Adrenal gland (tissue), 12 donors: ENCODE measurements around the gene CBX7. TPM values are rescaled to one million over a fixed set of nuclear protein-coding genes. Genes with fewer than 3 reads are reported as not detected.

Experiments used
- DNase-seq, 7 donors: peaks; one replicate each; pipeline ENCODE4 v3.0.0-alpha.2; 2019 to 2020
- H3K27ac ChIP-seq, 5 donors: fragments of 200-600 bp; sonication (generic) in 4 of 5; 1 replicate in 3 of 5; 2 replicates in 2 of 5; pipeline versions ENCODE4 v1.5.1 to v1.8.0; 2016 to 2020; ENCODE audit warnings: mild to moderate bottlenecking in 1 of 5
- H3K27me3 ChIP-seq: fragments of 200-600 bp; 2 replicates; pipeline ENCODE4 v1.8.0; 2021
- H3K36me3 ChIP-seq, 2 donors: fragments of 200-600 bp; replicated peaks in 1 of 2; 1 replicate in 1 of 2; 2 replicates in 1 of 2; pipeline versions ENCODE4 v1.5.1 to v1.8.0; 2018 to 2022
- H3K4me1 ChIP-seq, 2 donors: fragments of 200-600 bp; replicated peaks in 1 of 2; 1 replicate in 1 of 2; 2 replicates in 1 of 2; pipeline versions ENCODE4 v1.5.1 to v1.8.0; 2018 to 2021
- H3K4me3 ChIP-seq, 4 donors: fragments of 200-600 bp; sonication (generic) in 3 of 4; one replicate each; pipeline ENCODE4 v1.5.1; 2016 to 2018
- H3K9me3 ChIP-seq, 3 donors: fragments of 200-600 bp; sonication (generic) in 1 of 3; replicated peaks in 1 of 3; 1 replicate in 2 of 3; 2 replicates in 1 of 3; pipeline versions ENCODE4 v1.5.1 to v1.8.0; 2016 to 2021
- POLR2A ChIP-seq, 2 donors: fragments of 450-650 bp; IDR thresholded peaks; one replicate each; pipeline ENCODE4 v1.6.1; 2017; ENCODE audit warnings: antibody characterized with exemption in 2 of 2, mild to moderate bottlenecking in 2 of 2, moderate library complexity in 1 of 2
- WGBS, 4 donors: extraction: QIAGEN DNeasy Blood & Tissue Kit in 2 of 4; methylation state at CpG; one replicate each; pipeline versions ENCODE4 v1.1.5 to v1.1.7; 2013 to 2017; 5-methylcytosine and 5-hydroxymethylcytosine counted together
- intact Hi-C, 2 donors: fragments of 100-400 bp; cut with DNase I; formaldehyde crosslinking; loops; one replicate each; pipeline versions ENCODE4 v1.14.1 to v1.15.0; 2022 to 2023
- polyA plus RNA-seq, 3 donors: library from polyadenylated mRNA; stranded (reverse); fragments of 200-250 nt in 2 of 3; fragments of 350-450 nt in 1 of 3; fragmentation: Illumina TruSeq in 1 of 3; extraction: RNeasy Lipid Tissue Mini Kit (QIAGEN cat#74804) in 1 of 3; gene quantifications; one replicate each; pipeline ENCODE4 v1.2.3, GENCODE V29; 2013 to 2014
- total RNA-seq, 9 donors: library from RNA; depleted of rRNA in 4 of 9; stranded (reverse); fragments of >200 nt in 4 of 9; fragments of 120-200 nt in 1 of 9; fragmentation: NEBNext Ultra II Directional in 1 of 9; extraction: Animal tissue kit (Norgen Biotek cat#: 25700) in 1 of 9; gene quantifications; one replicate each; pipeline versions ENCODE4 v1.1.0 to v1.2.4, GENCODE V29; 2013 to 2023
- TF ChIP-seq, protein P1 (sequence below), 6 experiments: fragments of 450-650 bp in 4 of 6; fragments of 200-600 bp in 2 of 6; sonication (generic) in 1 of 6; IDR thresholded peaks; 1 replicate in 5 of 6; 2 replicates in 1 of 6; pipeline versions ENCODE4 v1.5.1 to v1.8.0; 2016 to 2021; ENCODE audit warnings: antibody characterized with exemption in 6 of 6, mild to moderate bottlenecking in 2 of 6, moderate library complexity in 1 of 6
- donor health status: healthy with polysubstance abuse.
- donor health status: Bipolar disorder and iron deficiency.
- donor health status: DM: yes; HTN: yes; CAD: no.
- donor health status: DM: no; HTN: no; CAD: no.
- donor health status: DM: no; HTN: no; CAD: no.
- donor health status: DM: yes; HTN: yes; CAD: no.

Gene CBX7
- total and polyA plus RNA-seq, 12 donors, result 2.7 to 89.2 (median 51.5) TPM

DNA sequence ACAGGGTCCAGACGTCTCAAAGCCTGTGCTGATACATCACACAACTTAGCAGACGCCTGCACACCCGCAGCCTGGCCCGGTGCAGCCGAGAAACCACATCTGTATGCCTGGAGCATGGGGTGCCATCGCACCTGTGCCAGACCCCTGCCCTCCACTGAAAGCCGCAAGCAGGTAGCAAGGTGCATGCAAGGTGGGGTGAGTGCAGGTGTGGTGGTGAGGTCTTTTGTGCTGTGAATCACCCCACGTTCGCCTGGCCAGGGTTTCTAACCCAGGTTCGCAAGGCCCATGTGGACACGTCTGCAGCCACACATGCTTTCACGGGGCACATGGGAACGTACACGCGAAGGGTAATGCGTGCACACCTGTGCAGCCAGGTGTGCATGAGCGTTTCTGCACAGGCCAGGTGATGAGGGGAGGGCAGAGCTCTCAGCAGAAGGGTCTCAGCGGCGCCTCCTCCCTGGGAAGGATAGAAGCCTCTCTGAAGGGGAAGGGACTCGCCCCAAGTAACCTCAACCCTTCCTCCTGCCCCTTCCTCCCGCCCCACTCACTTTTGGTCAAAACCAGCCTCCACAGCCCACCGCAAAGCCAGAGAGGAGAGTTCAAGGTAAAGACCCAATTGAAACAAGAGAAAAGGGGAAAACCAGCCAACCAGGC is 19.5 kb downstream of the CBX7 start:
- no peaks in the 10 kb centered on the region for H3K36me3 ChIP-seq
- H3K4me3 ChIP-seq, result no peak overlapping the region
- peaks cover 0 to 9% of the 10 kb centered on the region in 2 donors for H3K4me1 ChIP-seq
- WGBS, 4 donors, result 89 to 95% (median 93%) methylated on average over 15 to 22 of the region's 22 CpGs
- no peak for TF ChIP-seq POLR2A (IDR thresholded peaks at IDR 0.05)
- TF ChIP-seq, protein P1, sequence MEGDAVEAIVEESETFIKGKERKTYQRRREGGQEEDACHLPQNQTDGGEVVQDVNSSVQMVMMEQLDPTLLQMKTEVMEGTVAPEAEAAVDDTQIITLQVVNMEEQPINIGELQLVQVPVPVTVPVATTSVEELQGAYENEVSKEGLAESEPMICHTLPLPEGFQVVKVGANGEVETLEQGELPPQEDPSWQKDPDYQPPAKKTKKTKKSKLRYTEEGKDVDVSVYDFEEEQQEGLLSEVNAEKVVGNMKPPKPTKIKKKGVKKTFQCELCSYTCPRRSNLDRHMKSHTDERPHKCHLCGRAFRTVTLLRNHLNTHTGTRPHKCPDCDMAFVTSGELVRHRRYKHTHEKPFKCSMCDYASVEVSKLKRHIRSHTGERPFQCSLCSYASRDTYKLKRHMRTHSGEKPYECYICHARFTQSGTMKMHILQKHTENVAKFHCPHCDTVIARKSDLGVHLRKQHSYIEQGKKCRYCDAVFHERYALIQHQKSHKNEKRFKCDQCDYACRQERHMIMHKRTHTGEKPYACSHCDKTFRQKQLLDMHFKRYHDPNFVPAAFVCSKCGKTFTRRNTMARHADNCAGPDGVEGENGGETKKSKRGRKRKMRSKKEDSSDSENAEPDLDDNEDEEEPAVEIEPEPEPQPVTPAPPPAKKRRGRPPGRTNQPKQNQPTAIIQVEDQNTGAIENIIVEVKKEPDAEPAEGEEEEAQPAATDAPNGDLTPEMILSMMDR (IDR thresholded peaks at IDR 0.05), result no peak
- no peaks in the 10 kb centered on the region for H3K27me3 ChIP-seq
- H3K27ac ChIP-seq, result no peak overlapping the region
- no peak for DNase-seq
- no peaks in the 10 kb centered on the region for H3K9me3 ChIP-seq
- intact Hi-C loops, result loop anchor here in 1 of 2 donors (10.0 kb wide), 2 partner anchors 118 to 268 kb away; partner anchors contain the start of gene APOBEC3C

DNA sequence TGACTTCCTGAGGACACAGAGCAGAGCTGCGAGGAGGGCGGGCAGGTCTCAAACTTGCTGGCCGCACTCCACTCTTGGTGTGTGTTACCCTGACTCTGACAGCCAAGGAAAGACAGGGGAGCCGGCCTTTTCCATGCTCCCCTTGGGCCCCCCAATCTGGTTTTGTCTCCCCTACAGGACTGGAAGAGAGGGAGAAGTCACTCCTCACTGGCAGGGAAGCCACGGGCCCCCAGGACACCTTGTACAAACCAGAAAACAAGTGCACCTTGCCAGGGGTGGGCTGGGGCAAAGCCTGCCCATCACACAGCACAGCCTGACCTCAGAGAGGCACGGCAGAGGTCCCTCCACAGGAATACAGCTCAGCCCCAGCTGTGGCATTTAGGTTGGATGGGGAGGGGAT is 20.2 kb downstream of the CBX7 start:
- no peak overlapping the region for H3K4me3 ChIP-seq
- no peaks in the 10 kb centered on the region for H3K9me3 ChIP-seq
- 82 to 90% (median 84%) methylated on average over 6 of the region's 6 CpGs for WGBS, 4 donors
- no peaks in the 10 kb centered on the region for H3K27me3 ChIP-seq
- TF ChIP-seq POLR2A (IDR thresholded peaks at IDR 0.05), result no peak
- TF ChIP-seq, protein P1 (IDR thresholded peaks at IDR 0.05), result no peak
- no peak for DNase-seq
- H3K36me3 ChIP-seq, result no peaks in the 10 kb centered on the region
- H3K4me1 ChIP-seq, result peaks cover 0 to 9% of the 10 kb centered on the region in 2 donors
- H3K27ac ChIP-seq, result no peak overlapping the region
- intact Hi-C loops, result loop anchor here in 1 of 2 donors (10.0 kb wide), 2 partner anchors 117 to 267 kb away; partner anchors contain the start of gene APOBEC3C

DNA sequence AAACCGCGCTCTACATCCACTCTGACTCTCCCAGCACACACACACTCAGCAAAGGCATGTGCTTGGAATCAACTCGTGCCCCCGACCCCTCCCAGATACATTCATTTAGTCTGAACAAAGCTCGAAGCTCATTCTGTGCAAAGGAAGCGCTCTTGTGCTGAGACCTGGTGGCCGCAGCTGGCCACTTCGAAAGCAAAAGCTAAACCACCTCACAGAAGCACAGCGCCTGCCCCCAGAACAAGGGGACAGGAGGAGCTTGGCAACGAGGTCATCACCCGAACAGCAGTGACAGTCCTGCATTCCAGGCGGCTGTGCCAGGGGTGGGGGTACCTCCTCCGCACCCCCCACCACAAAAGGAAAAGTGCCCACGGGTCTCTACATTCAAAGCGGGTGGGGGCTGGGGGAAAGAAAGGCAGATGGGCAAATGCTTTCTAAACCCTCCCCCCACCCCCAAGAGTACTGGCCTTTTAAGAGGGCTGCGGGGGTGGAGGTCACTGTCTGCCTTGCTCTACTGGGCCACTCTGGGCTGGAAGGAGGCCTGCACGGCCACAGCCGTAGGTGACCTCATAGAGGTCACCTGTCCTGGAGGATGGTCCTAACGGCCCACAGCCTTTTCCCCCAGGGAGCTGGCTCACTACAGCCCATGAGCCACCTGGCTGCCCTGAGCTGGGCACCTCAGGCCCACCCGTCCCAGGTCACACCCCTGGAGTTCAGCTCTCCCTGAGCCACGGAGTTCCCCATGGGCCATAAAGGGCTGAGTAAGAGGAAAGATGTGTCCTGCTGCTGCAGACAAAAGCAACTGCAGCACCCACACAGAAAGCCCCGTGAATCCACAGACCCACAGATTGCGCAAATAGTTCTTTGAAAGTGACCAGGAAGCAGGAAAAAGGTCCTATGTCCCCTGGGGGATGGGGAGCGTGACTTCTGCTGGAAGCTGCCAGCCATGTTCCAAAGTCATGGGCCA is 21.3 kb downstream of the CBX7 start:
- no peak for TF ChIP-seq POLR2A (IDR thresholded peaks at IDR 0.05)
- TF ChIP-seq, protein P1 (IDR thresholded peaks at IDR 0.05), result no peak
- Histone ChIP-seq H3K9me3 (no peaks in the 10 kb centered on the region), H3K36me3 (no peaks in the 10 kb centered on the region), H3K4me3 (no peak overlapping the region), H3K27ac (no peak overlapping the region), H3K27me3 (no peaks in the 10 kb centered on the region), H3K4me1 (peaks cover 0 to 9% of the 10 kb centered on the region in 2 donors)
- intact Hi-C loops, result loop anchor here in 1 of 2 donors (10.0 kb wide), 2 partner anchors 116 to 266 kb away; partner anchors contain the start of gene APOBEC3C
- DNase-seq, result no peak
- WGBS, 4 donors, result 64 to 69% (median 65%) methylated on average over 13 to 24 of the region's 24 CpGs

DNA sequence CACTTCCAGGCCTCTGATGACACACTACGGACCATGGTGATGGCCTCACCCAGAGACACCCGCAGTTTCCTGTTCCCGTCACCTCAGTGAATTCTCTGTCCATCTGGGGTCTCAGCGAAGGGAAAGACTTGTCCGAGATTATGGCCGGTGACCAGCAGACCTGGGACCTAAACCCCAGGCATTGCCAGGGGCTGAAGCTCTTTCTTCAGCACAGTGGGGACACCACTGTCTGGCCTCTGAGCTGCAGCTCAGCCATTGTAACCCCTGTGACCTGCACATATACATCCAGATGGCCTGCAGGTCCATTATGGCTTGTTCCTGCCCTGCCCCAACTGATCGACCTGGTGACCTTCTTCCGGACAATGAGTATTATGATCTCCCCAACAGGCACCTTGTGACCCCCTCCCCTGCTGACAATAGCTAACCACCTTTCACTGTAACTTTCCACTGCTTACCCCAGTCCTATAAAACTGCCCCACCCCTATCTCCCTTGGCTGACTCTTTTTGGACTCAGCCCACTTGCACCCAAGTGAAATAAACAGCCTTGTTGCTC is 22.3 kb downstream of the CBX7 start:
- no peak for DNase-seq
- H3K4me3 ChIP-seq, result no peak overlapping the region
- TF ChIP-seq, protein P1 (IDR thresholded peaks at IDR 0.05), result no peak
- no peak for TF ChIP-seq POLR2A (IDR thresholded peaks at IDR 0.05)
- H3K27ac ChIP-seq, result no peak overlapping the region
- WGBS, 4 donors, result 92 to 94% (median 93%) methylated on average over 8 of the region's 8 CpGs
- no peaks in the 10 kb centered on the region for H3K27me3 ChIP-seq
- H3K36me3 ChIP-seq, result no peaks in the 10 kb centered on the region
- H3K4me1 ChIP-seq, result peaks cover 0 to 9% of the 10 kb centered on the region in 2 donors
- intact Hi-C loops, result loop anchor here in 1 of 2 donors (10.0 kb wide), 2 partner anchors 115 to 265 kb away; partner anchors contain the start of gene APOBEC3C
- H3K9me3 ChIP-seq, result no peaks in the 10 kb centered on the region
